Measurements from ENCODE around the gene RNF41.

The RNF41 gene

GRCh38 chr12:56189918-56190694 lies 31.6 kb downstream of the RNF41 start:
- peak; percentile 75; the same call in 1 of the 2 replicates for TF ChIP-seq YY1 (IDR thresholded peaks at IDR 0.05; ENCODE audit: low read depth)
- TF ChIP-seq RAD21 (IDR thresholded peaks at IDR 0.05; ENCODE audit: low read depth) = no peak
- peak; percentile 54; the same call in 1 of the 2 replicates for TF ChIP-seq TAF1 (IDR thresholded peaks at IDR 0.05; ENCODE audit: low read depth)
- TF ChIP-seq ZBTB7A (IDR thresholded peaks at IDR 0.05; ENCODE audit: low read depth) = peak; percentile 91
- TF ChIP-seq TEAD4 (IDR thresholded peaks at IDR 0.05) = peak; percentile 98
- no peak for TF ChIP-seq FOXM1 (IDR thresholded peaks at IDR 0.05; ENCODE audit: borderline replicate concordance, low read depth)
- peak; percentile 63; the same call in 1 of the 2 replicates for TF ChIP-seq NFIC (IDR thresholded peaks at IDR 0.05)
- 0 out of 2 replicates have a peak, but pooled peaks have one; percentile 10 for TF ChIP-seq USF1 (IDR thresholded peaks at IDR 0.05)
- peak; percentile 63 for TF ChIP-seq TCF12 (IDR thresholded peaks at IDR 0.05; ENCODE audit: low read depth)
- TF ChIP-seq MAX (IDR thresholded peaks at IDR 0.05) = peak; percentile 66

GRCh38 chr12:56189099-56189917 lies 32.4 kb downstream of the RNF41 start, which contains the start of gene SMARCC2:
Gene SMARCC2, minus strand, starts transcription at chr12:56189483. Its CDS starts 22 bp downstream, at chr12:56189461.
- TF ChIP-seq TAF1 (IDR thresholded peaks at IDR 0.05; ENCODE audit: low read depth) (peak; percentile 64; the same call in 1 of the 2 replicates), ZBTB7A (IDR thresholded peaks at IDR 0.05; ENCODE audit: low read depth) (peak; percentile 43; the same call in 1 of the 2 replicates), CREB1 (IDR thresholded peaks at IDR 0.05; ENCODE audit: low read depth) (no peak), REST (IDR thresholded peaks at IDR 0.05; ENCODE audit: low read depth) (no peak), TCF12 (IDR thresholded peaks at IDR 0.05; ENCODE audit: low read depth) (no peak), USF1 (IDR thresholded peaks at IDR 0.05) (no peak), RAD21 (IDR thresholded peaks at IDR 0.05; ENCODE audit: low read depth) (peak; percentile 47), MAX (IDR thresholded peaks at IDR 0.05) (no peak; the same call in none of the 2 replicates), EP300 (IDR thresholded peaks at IDR 0.05; ENCODE audit: borderline replicate concordance) (peak; percentile 20; the same call in 1 of the 2 replicates), NFIC (IDR thresholded peaks at IDR 0.05) (no peak), YY1 (IDR thresholded peaks at IDR 0.05; ENCODE audit: low read depth) (peak; percentile 88), TEAD4 (IDR thresholded peaks at IDR 0.05) (no peak), EGR1 (IDR thresholded peaks at IDR 0.05) (0 out of 2 replicates have a peak, but pooled peaks have one; percentile 35), FOXM1 (IDR thresholded peaks at IDR 0.05; ENCODE audit: borderline replicate concordance, low read depth) (no peak), CEBPB (IDR thresholded peaks at IDR 0.05) (no peak)

- TF ChIP-seq FOXM1 (IDR thresholded peaks at IDR 0.05; ENCODE audit: borderline replicate concordance, low read depth) (no peak), TCF12 (IDR thresholded peaks at IDR 0.05; ENCODE audit: low read depth) (0 out of 2 replicates have a peak, but pooled peaks have one; percentile 13)
These were observed 33.0 kb downstream of the RNF41 start for GRCh38 chr12:56188778-56189098.

- no peak for TF ChIP-seq RAD21 (IDR thresholded peaks at IDR 0.05; ENCODE audit: low read depth)
- TF ChIP-seq CEBPB (IDR thresholded peaks at IDR 0.05) = no peak
- no peak for TF ChIP-seq USF1 (IDR thresholded peaks at IDR 0.05)
- TF ChIP-seq FOXM1 (IDR thresholded peaks at IDR 0.05; ENCODE audit: borderline replicate concordance, low read depth) = no peak
- TF ChIP-seq TEAD4 (IDR thresholded peaks at IDR 0.05) = no peak
- TF ChIP-seq EGR1 (IDR thresholded peaks at IDR 0.05) = no peak
These were observed 33.5 kb downstream of the RNF41 start for GRCh38 chr12:56188131-56188777.

GRCh38 chr12:56186957-56187356 lies 34.8 kb downstream of the RNF41 start:
- TF ChIP-seq NFIC (IDR thresholded peaks at IDR 0.05) (no peak), RAD21 (IDR thresholded peaks at IDR 0.05; ENCODE audit: low read depth) (no peak), TAF1 (IDR thresholded peaks at IDR 0.05; ENCODE audit: low read depth) (no peak), EGR1 (IDR thresholded peaks at IDR 0.05) (no peak), YY1 (IDR thresholded peaks at IDR 0.05; ENCODE audit: low read depth) (no peak), CEBPB (IDR thresholded peaks at IDR 0.05) (no peak), ZBTB7A (IDR thresholded peaks at IDR 0.05; ENCODE audit: low read depth) (no peak)

- TF ChIP-seq ZBTB7A (IDR thresholded peaks at IDR 0.05; ENCODE audit: low read depth) = no peak
- no peak for TF ChIP-seq TCF12 (IDR thresholded peaks at IDR 0.05; ENCODE audit: low read depth)
- no peak for TF ChIP-seq CEBPB (IDR thresholded peaks at IDR 0.05)
- no peak for TF ChIP-seq RAD21 (IDR thresholded peaks at IDR 0.05; ENCODE audit: low read depth)
- no peak for TF ChIP-seq TAF1 (IDR thresholded peaks at IDR 0.05; ENCODE audit: low read depth)
- no peak for TF ChIP-seq USF1 (IDR thresholded peaks at IDR 0.05)
- TF ChIP-seq YY1 (IDR thresholded peaks at IDR 0.05; ENCODE audit: low read depth) = no peak
- no peak for TF ChIP-seq TEAD4 (IDR thresholded peaks at IDR 0.05)
- TF ChIP-seq NFIC (IDR thresholded peaks at IDR 0.05) = no peak
- TF ChIP-seq FOXM1 (IDR thresholded peaks at IDR 0.05; ENCODE audit: borderline replicate concordance, low read depth) = no peak
- TF ChIP-seq MAX (IDR thresholded peaks at IDR 0.05) = no peak
- no peak for TF ChIP-seq EGR1 (IDR thresholded peaks at IDR 0.05)
- no peak for TF ChIP-seq EP300 (IDR thresholded peaks at IDR 0.05; ENCODE audit: borderline replicate concordance)
- no peak for TF ChIP-seq REST (IDR thresholded peaks at IDR 0.05; ENCODE audit: low read depth)
- TF ChIP-seq CREB1 (IDR thresholded peaks at IDR 0.05; ENCODE audit: low read depth) = no peak
These were observed 43.4 kb downstream of the RNF41 start for GRCh38 chr12:56178347-56178746.

Data from Ishikawa (cell line).